GM19099 (cell line): ENCODE measurements around the gene ZDBF2.

Source experiments
- POLR2A ChIP-seq: IDR thresholded peaks from 3 replicates; pipeline ENCODE4 v1.6.1; 2011; ENCODE audit warnings: low read depth; ENCODE audit not compliant: insufficient read length; ENCODE audit errors: extremely low read depth

Gene ZDBF2

GRCh38 chr2:206255003-206255402, 19.5 kb upstream of the ZDBF2 start:
- TF ChIP-seq POLR2A = no peak

GRCh38 chr2:206256706-206257205, 17.7 kb upstream of the ZDBF2 start:
- no peak for TF ChIP-seq POLR2A

GRCh38 chr2:206257350-206257749, 17.1 kb upstream of the ZDBF2 start:
- no peak for TF ChIP-seq POLR2A

GRCh38 chr2:206257861-206258260, 16.6 kb upstream of the ZDBF2 start:
- no peak for TF ChIP-seq POLR2A

GRCh38 chr2:206259376-206260187, 14.9 kb upstream of the ZDBF2 start:
- TF ChIP-seq POLR2A = no peak

GRCh38 chr2:206260188-206261012, 14.1 kb upstream of the ZDBF2 start:
- no peak for TF ChIP-seq POLR2A

GRCh38 chr2:206263959-206264603, 10.4 kb upstream of the ZDBF2 start:
- TF ChIP-seq POLR2A = no peak

- TF ChIP-seq POLR2A = no peak
Measured at GRCh38 chr2:206266130-206267125, 8.0 kb upstream of the ZDBF2 start.

GRCh38 chr2:206267567-206267966, 6.9 kb upstream of the ZDBF2 start:
- no peak for TF ChIP-seq POLR2A

GRCh38 chr2:206271065-206271464, 3.4 kb upstream of the ZDBF2 start:
- no peak for TF ChIP-seq POLR2A

GRCh38 chr2:206273905-206274304, 558 bp upstream of the ZDBF2 start:
- TF ChIP-seq POLR2A = no peak

GRCh38 chr2:206275312-206276055, 1.0 kb downstream of the ZDBF2 start:
- TF ChIP-seq POLR2A = no peak

GRCh38 chr2:206276169-206276942, 1.9 kb downstream of the ZDBF2 start:
- no peak for TF ChIP-seq POLR2A
